Prostate gland (tissue), 2 donors: ENCODE data around the gene VCAN. TPM values are rescaled to one million over a fixed set of nuclear protein-coding genes. Genes with fewer than 3 reads are reported as not detected.

ENCODE experiments used
- DNase-seq: peaks from one replicate; pipeline ENCODE4 v3.0.0-alpha.2; 2019; ENCODE audit warnings: low spot score
- H3K27ac ChIP-seq, 2 donors: fragments of 200-600 bp; sonication (generic); 2 replicates each; pipeline ENCODE4 v1.5.1; 2017 to 2019
- H3K27me3 ChIP-seq: fragments of 200-600 bp; sonication (generic); replicated peaks from 2 replicates; pipeline ENCODE4 v1.5.1; 2019; ENCODE audit not compliant: insufficient read depth
- H3K36me3 ChIP-seq, 2 donors: fragments of 200-600 bp; sonication (generic); 1 replicate in 1 of 2; 2 replicates in 1 of 2; pipeline versions ENCODE4 v1.5.1 to v1.8.1; 2017 to 2019
- H3K4me1 ChIP-seq: fragments of 200-600 bp; sonication (generic); replicated peaks from 2 replicates; pipeline ENCODE4 v1.5.1; 2019
- H3K4me3 ChIP-seq, 2 donors: fragments of 200-600 bp; sonication (generic); 2 replicates each; pipeline ENCODE4 v1.5.1; 2017 to 2019
- H3K9me3 ChIP-seq: fragments of 200-600 bp; sonication (generic); 2 replicates; pipeline ENCODE4 v1.5.1; 2017
- POLR2A ChIP-seq: fragments of 450-650 bp; IDR thresholded peaks from one replicate; pipeline ENCODE4 v1.6.1; 2016; ENCODE audit warnings: antibody characterized with exemption, mild to moderate bottlenecking
- POLR2AphosphoS5 ChIP-seq: sonication (generic); formaldehyde crosslinking; IDR thresholded peaks from one replicate; pipeline ENCODE4 v1.6.1; 2017; ENCODE audit warnings: antibody characterized with exemption
- WGBS: methylation state at CpG from one replicate; pipeline ENCODE4 v1.1.5; 2018; 5-methylcytosine and 5-hydroxymethylcytosine counted together
- intact Hi-C: fragments of 100-400 bp; cut with DNase I; formaldehyde crosslinking; loops from one replicate; pipeline ENCODE4 v1.14.2; 2022
- total RNA-seq, 2 donors: library from RNA; depleted of rRNA; stranded (reverse); fragments of >200 nt; gene quantifications; one replicate each; pipeline ENCODE4 v1.1.0, GENCODE V29; 2016
- TF ChIP-seq, protein P1 (sequence below), 4 experiments: fragments of 200-600 bp in 2 of 4; fragments of 450-650 bp in 2 of 4; sonication (generic) in 2 of 4; IDR thresholded peaks; 1 replicate in 3 of 4; 2 replicates in 1 of 4; pipeline ENCODE4 v1.5.1; 2016 to 2019; ENCODE audit warnings: antibody characterized with exemption in 4 of 4, mild to moderate bottlenecking in 2 of 4, moderate library complexity in 2 of 4

Gene VCAN
- total RNA-seq, 2 donors from 2014 or later: 24.4 to 72.9 TPM

DNA sequence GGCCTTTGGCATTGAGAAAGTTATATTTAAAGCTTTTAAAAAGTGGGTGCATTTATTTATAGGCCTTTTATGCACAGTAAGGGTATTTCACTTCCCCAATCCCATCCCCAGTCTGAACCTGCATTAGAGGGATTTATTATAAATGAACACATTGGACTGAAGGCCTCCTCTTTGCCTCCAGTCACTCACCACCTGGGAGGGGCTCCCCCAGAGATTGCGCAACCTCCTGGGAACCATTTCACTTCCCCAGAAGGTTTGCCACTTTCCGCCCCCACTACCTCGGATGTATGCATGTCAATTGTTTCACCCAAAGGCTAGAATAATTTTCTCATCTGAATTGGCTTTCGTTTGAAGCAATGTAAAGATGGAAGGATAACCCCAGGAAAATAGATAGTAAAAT, 29.8 kb upstream of the VCAN start:
- Histone ChIP-seq H3K9me3 (no peaks in the 10 kb centered on the region), H3K36me3 (no peaks in the 10 kb centered on the region), H3K4me1 (no peaks in the 10 kb centered on the region), H3K27me3 (no peaks in the 10 kb centered on the region), H3K27ac (no peak overlapping the region), H3K4me3 (no peak overlapping the region)
- WGBS: 90% methylated on average over 4 of the region's 4 CpGs
- no peak for DNase-seq
- intact Hi-C loops: no loop called here
- TF ChIP-seq, protein P1, sequence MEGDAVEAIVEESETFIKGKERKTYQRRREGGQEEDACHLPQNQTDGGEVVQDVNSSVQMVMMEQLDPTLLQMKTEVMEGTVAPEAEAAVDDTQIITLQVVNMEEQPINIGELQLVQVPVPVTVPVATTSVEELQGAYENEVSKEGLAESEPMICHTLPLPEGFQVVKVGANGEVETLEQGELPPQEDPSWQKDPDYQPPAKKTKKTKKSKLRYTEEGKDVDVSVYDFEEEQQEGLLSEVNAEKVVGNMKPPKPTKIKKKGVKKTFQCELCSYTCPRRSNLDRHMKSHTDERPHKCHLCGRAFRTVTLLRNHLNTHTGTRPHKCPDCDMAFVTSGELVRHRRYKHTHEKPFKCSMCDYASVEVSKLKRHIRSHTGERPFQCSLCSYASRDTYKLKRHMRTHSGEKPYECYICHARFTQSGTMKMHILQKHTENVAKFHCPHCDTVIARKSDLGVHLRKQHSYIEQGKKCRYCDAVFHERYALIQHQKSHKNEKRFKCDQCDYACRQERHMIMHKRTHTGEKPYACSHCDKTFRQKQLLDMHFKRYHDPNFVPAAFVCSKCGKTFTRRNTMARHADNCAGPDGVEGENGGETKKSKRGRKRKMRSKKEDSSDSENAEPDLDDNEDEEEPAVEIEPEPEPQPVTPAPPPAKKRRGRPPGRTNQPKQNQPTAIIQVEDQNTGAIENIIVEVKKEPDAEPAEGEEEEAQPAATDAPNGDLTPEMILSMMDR (IDR thresholded peaks at IDR 0.05): no peak
- no peak for TF ChIP-seq POLR2AphosphoS5

DNA sequence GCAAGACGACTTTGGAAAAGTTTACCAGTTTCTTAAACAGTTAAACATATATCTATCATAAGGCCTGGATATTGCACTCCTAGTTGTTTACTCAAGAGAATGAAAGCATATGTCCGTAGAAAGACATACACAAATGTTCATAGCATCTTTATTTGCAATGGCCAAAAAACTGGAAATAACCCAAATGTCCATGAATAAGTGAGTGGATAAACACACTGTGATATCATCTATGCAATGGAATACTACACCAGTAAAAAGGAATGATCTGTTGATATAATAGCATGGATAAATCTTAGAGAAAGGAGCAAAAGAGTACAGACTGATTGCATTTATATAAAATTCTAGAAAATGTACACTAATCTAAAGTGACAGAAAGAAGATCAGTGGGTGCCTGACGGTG, 28.0 kb upstream of the VCAN start:
- no peak overlapping the region for H3K4me3 ChIP-seq
- WGBS: 58% methylated on average over 3 of the region's 3 CpGs
- no peaks in the 10 kb centered on the region for H3K9me3 ChIP-seq
- H3K27ac ChIP-seq: no peak overlapping the region
- no peaks in the 10 kb centered on the region for H3K4me1 ChIP-seq
- no peak for DNase-seq
- intact Hi-C loops: no loop called here
- H3K27me3 ChIP-seq: no peaks in the 10 kb centered on the region
- H3K36me3 ChIP-seq: no peaks in the 10 kb centered on the region
- TF ChIP-seq POLR2A (no peak), POLR2AphosphoS5 (no peak)

- Histone ChIP-seq H3K27ac (no peak overlapping the region), H3K36me3 (no peaks in the 10 kb centered on the region), H3K4me1 (no peaks in the 10 kb centered on the region), H3K9me3 (no peaks in the 10 kb centered on the region), H3K27me3 (no peaks in the 10 kb centered on the region), H3K4me3 (no peak overlapping the region)
- DNase-seq: no peak
- intact Hi-C loops: no loop called here
- WGBS: 95% methylated on average over 2 of the region's 2 CpGs
- TF ChIP-seq, protein P1 (IDR thresholded peaks at IDR 0.05): no peak
- TF ChIP-seq POLR2AphosphoS5 (no peak), POLR2A (no peak)
These were observed 27.1 kb upstream of the VCAN start for GRCh38 chr5:83444445-83444844.

DNA sequence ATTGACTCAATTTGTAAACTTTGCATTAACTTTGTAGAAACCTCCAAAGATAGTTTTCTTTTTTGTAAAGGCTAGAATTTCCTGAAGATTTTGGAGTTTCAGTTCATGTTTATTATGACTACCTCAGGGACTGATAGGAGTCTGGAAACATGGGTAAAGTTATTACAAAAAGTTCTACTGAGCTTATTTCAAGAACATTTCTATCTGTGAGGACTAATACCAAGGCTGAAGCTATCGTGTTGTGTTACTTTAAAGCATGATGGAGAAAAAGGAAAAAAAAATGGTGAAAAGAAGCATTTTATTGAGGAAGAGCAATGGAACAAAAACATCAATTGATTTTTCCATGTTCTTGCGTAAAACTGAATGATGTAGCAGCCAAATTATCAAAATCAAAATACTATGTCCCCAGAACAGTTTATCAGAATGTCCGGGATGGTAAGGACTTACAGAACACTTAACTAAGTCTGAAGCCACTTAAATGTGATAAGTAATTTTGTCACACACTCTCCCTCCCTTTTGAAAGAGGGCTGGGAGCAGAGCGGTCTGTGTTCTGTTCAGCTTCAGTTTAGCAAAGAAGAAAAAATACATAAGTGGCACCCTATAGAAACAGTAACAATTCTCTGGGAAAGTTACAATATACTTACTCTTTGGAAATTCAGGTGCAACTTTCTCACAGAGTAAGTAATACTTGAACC, 25.1 kb upstream of the VCAN start:
- intact Hi-C loops: no loop called here
- Histone ChIP-seq H3K4me3 (no peak overlapping the region), H3K36me3 (no peaks in the 10 kb centered on the region), H3K27me3 (no peaks in the 10 kb centered on the region), H3K27ac (no peak overlapping the region), H3K9me3 (no peaks in the 10 kb centered on the region), H3K4me1 (no peaks in the 10 kb centered on the region)
- WGBS: 85% methylated on average over 4 of the region's 4 CpGs
- no peak for DNase-seq
- TF ChIP-seq, protein P1 (IDR thresholded peaks at IDR 0.05): no peak
- TF ChIP-seq POLR2A (no peak), POLR2AphosphoS5 (no peak)

DNA sequence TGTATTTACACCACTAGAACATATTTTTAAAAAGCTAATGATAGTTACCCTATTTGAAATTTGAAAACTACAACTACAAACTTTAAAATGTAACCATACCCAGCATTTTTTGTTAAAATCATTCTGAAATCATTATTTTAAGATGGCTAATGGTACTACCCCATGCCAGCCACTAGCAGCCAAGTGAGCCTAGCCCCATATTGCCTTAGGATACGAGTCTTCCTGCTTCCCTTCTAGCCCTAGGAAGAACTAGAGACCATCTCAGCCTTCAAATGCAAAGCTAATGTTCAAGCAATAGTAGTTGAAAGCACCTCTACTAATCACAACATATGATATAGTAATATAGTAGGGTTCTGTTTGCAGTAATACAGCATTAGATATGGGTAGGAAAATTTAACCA, 24.0 kb upstream of the VCAN start:
- H3K9me3 ChIP-seq: no peaks in the 10 kb centered on the region
- no peaks in the 10 kb centered on the region for H3K27me3 ChIP-seq
- intact Hi-C loops: no loop called here
- H3K36me3 ChIP-seq: no peaks in the 10 kb centered on the region
- WGBS: 100% methylated on average over 1 of the region's 1 CpG
- H3K27ac ChIP-seq: no peak overlapping the region
- no peak for DNase-seq
- TF ChIP-seq, protein P1 (IDR thresholded peaks at IDR 0.05): no peak
- TF ChIP-seq POLR2AphosphoS5: no peak
- no peak for TF ChIP-seq POLR2A
- H3K4me1 ChIP-seq: no peaks in the 10 kb centered on the region
- no peak overlapping the region for H3K4me3 ChIP-seq
